NT2/D1 (cell line): Measurements from ENCODE around the gene PUM1.

Experiments
- SUZ12 ChIP-seq: IDR thresholded peaks from 2 replicates; pipeline ENCODE4 v1.6.1; 2011; ENCODE audit not compliant: insufficient read length, insufficient read depth; ENCODE audit errors: extremely low read depth
- YY1 ChIP-seq: IDR thresholded peaks from 2 replicates; pipeline ENCODE4 v1.6.1; 2011; ENCODE audit not compliant: insufficient read length, insufficient read depth
- ZNF274 ChIP-seq: IDR thresholded peaks from 2 replicates; pipeline ENCODE4 v1.6.1; 2011; ENCODE audit warnings: mild to moderate bottlenecking, low read depth, low read length

GRCh38 chr1:30971496-30971895 lies 94.0 kb downstream of the PUM1 start:
- no peak for TF ChIP-seq SUZ12
- no peak for TF ChIP-seq ZNF274
- TF ChIP-seq YY1, result no peak
